SU-DHL-6 (cell line): ENCODE data around the gene FAM184B.
"Not testable (repeated sequence)": the region's sequence is repeated elsewhere in the genome, so short reads cannot be mapped to it uniquely, and the experiment has no call there.

ENCODE experiments used
- H2AFZ ChIP-seq: fragments of 200-600 bp; sonication (generic); 2 replicates; pipeline ENCODE4 v1.6.1; 2014; ENCODE audit warnings: low read depth, mild to moderate bottlenecking, moderate library complexity, mixed read lengths, antibody characterized with exemption, low read length; ENCODE audit not compliant: severe bottlenecking
- H3F3A ChIP-seq: fragments of 200-600 bp; shearing (Covaris generic); 2 replicates; pipeline ENCODE4 v1.6.0; 2016; ENCODE audit warnings: antibody characterized with exemption, mild to moderate bottlenecking; ENCODE audit not compliant: insufficient read depth
- H3K27ac ChIP-seq: fragments of 200-600 bp; sonication (generic); 2 replicates; pipeline ENCODE4 v1.5.1; 2016; ENCODE audit warnings: low read depth, mild to moderate bottlenecking, low read length, moderate library complexity, mixed read lengths
- H3K27me3 ChIP-seq: fragments of 200-600 bp; sonication (generic), shearing (Covaris generic); 2 replicates; pipeline ENCODE4 v1.6.0; 2014; ENCODE audit warnings: mild to moderate bottlenecking, low read length
- H3K36me3 ChIP-seq: fragments of 200-600 bp; sonication (generic); 2 replicates; pipeline ENCODE4 v1.6.1; 2014; ENCODE audit warnings: mild to moderate bottlenecking, low read length, mixed read lengths
- H3K4me2 ChIP-seq: fragments of 300-600, 200-600 bp; shearing (Covaris generic), sonication (generic); 2 replicates; pipeline ENCODE4 v1.6.0; 2014; ENCODE audit warnings: low read length, low read depth, mild to moderate bottlenecking; ENCODE audit not compliant: poor library complexity, severe bottlenecking
- H3K4me3 ChIP-seq: fragments of 200-600 bp; sonication (generic); 2 replicates; pipeline ENCODE4 v1.5.1; 2014; ENCODE audit warnings: antibody characterized with exemption, low read length, mild to moderate bottlenecking, mixed read lengths; ENCODE audit not compliant: insufficient read depth, poor library complexity, severe bottlenecking
- H3K79me2 ChIP-seq: fragments of 200-600 bp; sonication (generic); 2 replicates; pipeline ENCODE4 v1.6.1; 2014; ENCODE audit warnings: mild to moderate bottlenecking, low read length, moderate library complexity; ENCODE audit not compliant: insufficient read depth
- H3K9ac ChIP-seq: fragments of 200-600 bp; sonication (generic); 2 replicates; pipeline ENCODE4 v1.7.0; 2014; ENCODE audit warnings: mild to moderate bottlenecking, low read length
- H3K9me2 ChIP-seq: fragments of 200-600 bp; sonication (generic); replicated peaks from 2 replicates; pipeline ENCODE4 v1.6.1; 2014; ENCODE audit warnings: low read length; ENCODE audit not compliant: insufficient read depth
- H3K9me3 ChIP-seq: fragments of 200-600 bp; sonication (generic); 2 replicates; pipeline ENCODE4 v1.6.1; 2014; ENCODE audit warnings: low read length, mixed read lengths; ENCODE audit not compliant: insufficient read depth
- H4K20me1 ChIP-seq: fragments of 200-600 bp; sonication (generic); 2 replicates; pipeline ENCODE4 v1.6.1; 2014; ENCODE audit warnings: low read depth, mild to moderate bottlenecking, antibody characterized with exemption, low read length, moderate library complexity, mixed read lengths
- EZH2phosphoT487 ChIP-seq: fragments of 200-600 bp; sonication (generic), shearing (Covaris generic); conservative IDR thresholded peaks from 2 replicates; pipeline ENCODE4 v1.6.1; 2018; ENCODE audit warnings: mild to moderate bottlenecking, antibody characterized with exemption, low read length, moderate library complexity, mixed read lengths
- TF ChIP-seq, protein P1 (sequence below): fragments of 200-600 bp; sonication (generic); IDR thresholded peaks from one replicate; pipeline ENCODE4 v1.5.1; 2017; ENCODE audit warnings: antibody characterized with exemption, mild to moderate bottlenecking, low read length, moderate library complexity; ENCODE audit not compliant: insufficient read depth, poor library complexity, severe bottlenecking

FAM184B gene

DNA sequence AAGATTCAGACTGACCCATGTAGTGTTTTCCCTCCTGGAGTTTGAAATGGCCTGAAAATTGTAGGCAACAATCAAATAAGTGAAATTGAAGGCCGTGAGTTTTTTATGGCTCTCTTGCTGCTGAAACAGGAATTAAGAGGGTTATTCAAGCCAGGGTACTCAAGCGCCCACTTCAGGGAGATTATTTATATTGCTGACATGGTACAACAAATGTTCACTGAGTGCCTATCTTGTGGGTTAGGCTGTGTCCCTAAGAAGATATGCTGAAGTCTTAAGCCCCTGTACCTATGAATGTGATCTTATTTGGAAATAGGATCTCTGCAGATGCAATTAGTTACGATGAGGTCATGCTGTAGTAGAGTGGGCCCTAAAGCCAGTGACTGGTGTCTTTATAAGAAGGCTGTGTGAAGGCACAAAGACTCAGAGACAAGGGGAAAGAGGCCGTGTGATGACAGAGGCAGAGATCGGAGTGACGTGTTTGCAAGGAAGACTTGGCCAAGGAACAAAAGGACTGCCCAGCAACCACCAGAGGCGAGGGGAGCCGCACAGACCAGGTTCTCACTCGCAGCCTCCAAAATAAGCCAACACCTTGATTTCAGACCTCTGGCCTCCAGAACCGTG is 94.1 kb downstream of the FAM184B start:
- H3K4me2 ChIP-seq: no peak overlapping the region

DNA sequence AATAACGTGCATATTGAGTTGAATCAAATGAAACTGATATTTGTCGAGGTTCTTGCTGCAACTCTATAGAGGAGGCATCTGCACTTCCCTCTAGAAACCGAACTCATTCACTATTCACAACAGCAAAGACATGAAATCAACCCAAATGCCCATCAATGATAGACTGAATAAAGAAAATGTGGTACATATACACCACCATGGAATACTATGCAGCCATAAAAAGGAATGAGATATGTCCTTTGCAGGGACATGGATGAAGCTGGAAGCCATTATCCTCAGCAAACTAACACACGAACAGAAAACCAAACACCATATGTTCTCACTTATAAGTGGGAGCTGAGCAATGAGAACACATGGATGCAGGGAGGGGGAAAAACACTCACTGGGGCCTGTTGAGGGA is 96.8 kb downstream of the FAM184B start:
- H3K9ac ChIP-seq, H3K9me2 ChIP-seq, H3K4me2 ChIP-seq, H3F3A ChIP-seq, H3K27ac ChIP-seq, H2AFZ ChIP-seq, H4K20me1 ChIP-seq, H3K36me3 ChIP-seq, H3K27me3 ChIP-seq, H3K79me2 ChIP-seq, H3K4me3 ChIP-seq, H3K9me3 ChIP-seq: not testable (repeated sequence)

More for the DNA sequence above, 94.1 kb downstream of the FAM184B start:
- no peaks in the 10 kb centered on the region for H3K36me3 ChIP-seq
- H2AFZ ChIP-seq: no peak overlapping the region
- no peak for TF ChIP-seq EZH2phosphoT487
- TF ChIP-seq, protein P1, sequence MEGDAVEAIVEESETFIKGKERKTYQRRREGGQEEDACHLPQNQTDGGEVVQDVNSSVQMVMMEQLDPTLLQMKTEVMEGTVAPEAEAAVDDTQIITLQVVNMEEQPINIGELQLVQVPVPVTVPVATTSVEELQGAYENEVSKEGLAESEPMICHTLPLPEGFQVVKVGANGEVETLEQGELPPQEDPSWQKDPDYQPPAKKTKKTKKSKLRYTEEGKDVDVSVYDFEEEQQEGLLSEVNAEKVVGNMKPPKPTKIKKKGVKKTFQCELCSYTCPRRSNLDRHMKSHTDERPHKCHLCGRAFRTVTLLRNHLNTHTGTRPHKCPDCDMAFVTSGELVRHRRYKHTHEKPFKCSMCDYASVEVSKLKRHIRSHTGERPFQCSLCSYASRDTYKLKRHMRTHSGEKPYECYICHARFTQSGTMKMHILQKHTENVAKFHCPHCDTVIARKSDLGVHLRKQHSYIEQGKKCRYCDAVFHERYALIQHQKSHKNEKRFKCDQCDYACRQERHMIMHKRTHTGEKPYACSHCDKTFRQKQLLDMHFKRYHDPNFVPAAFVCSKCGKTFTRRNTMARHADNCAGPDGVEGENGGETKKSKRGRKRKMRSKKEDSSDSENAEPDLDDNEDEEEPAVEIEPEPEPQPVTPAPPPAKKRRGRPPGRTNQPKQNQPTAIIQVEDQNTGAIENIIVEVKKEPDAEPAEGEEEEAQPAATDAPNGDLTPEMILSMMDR: no peak
- H3K9me2 ChIP-seq: no peaks in the 10 kb centered on the region
- no peak overlapping the region for H3K9ac ChIP-seq
- no peak overlapping the region for H3K4me3 ChIP-seq
- H3K9me3 ChIP-seq: no peaks in the 10 kb centered on the region
- H3K27ac ChIP-seq: no peak overlapping the region
- no peaks in the 10 kb centered on the region for H4K20me1 ChIP-seq
- no peaks in the 10 kb centered on the region for H3F3A ChIP-seq
- no peaks in the 10 kb centered on the region for H3K79me2 ChIP-seq
- H3K27me3 ChIP-seq: no peaks in the 10 kb centered on the region

DNA sequence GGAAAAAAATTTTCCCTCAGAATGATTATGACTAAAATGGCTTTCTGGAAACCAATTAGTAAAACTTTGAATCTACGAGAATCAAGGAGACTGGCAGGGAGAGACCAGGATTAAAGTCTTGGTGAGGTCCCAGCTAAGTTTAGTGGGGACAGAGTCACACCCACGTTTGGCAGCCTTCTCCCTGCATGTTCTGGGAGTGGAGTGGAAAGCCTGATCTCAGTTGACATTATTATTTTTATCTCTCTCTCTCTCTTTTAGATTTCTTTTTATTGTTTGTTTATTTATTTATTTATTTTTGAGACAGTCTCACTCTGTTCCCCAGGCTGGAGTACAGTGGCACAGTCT is 99.2 kb downstream of the FAM184B start:
- no peaks in the 10 kb centered on the region for H4K20me1 ChIP-seq
- H3F3A ChIP-seq: no peaks in the 10 kb centered on the region
- H3K9ac ChIP-seq: no peak overlapping the region
- H3K4me2 ChIP-seq: no peak overlapping the region
- no peak overlapping the region for H2AFZ ChIP-seq
- TF ChIP-seq, protein P1: no peak
- TF ChIP-seq EZH2phosphoT487: no peak
- H3K36me3 ChIP-seq: no peaks in the 10 kb centered on the region
- H3K27ac ChIP-seq: no peak overlapping the region
- no peaks in the 10 kb centered on the region for H3K9me3 ChIP-seq
- H3K9me2 ChIP-seq: no peaks in the 10 kb centered on the region
- no peak overlapping the region for H3K4me3 ChIP-seq
- no peaks in the 10 kb centered on the region for H3K27me3 ChIP-seq
- no peaks in the 10 kb centered on the region for H3K79me2 ChIP-seq

DNA sequence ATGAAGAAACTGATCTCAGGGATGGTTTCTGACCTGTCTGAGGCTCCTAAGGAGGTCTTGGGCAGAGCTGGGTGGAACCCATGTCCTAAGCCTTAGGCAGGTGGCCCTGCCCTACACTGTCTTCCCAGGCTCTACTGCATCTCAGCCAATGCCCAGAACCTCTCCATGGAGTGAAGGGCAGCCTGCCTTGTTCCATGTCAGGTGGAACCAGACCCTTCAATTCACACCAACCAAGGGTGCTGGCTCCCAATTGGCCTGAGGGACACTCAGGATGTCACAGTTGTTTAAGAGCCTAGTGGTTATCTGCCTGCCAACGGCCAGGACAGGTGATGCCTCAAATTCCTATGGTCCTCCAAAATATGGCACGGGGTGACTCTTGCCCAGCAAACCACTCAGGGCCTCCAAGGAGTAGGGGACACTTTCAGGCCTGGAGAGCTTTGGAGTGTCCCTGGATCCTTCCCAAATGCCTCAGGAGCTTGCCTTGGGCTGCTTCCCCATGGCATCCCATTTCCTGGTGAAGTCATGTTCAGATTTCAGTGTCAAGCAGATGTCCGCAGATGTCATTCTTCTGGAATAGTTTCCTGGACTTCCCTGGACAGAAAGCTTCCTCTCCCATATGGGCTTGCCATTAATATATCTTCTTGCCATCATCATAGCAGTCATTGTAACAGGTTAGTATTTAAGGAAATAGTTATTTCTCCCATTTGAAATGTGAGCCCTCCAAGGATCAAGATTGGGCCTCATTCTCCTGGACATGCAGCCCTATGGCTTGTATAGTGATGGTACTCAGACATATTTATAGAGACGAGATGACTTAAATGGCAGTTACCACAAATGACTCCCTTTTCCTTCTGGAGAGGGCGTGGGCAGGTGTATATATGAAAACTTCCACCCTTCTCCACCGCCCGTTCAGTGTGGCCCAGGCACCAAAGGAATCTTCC is 99.9 kb downstream of the FAM184B start:
- Histone ChIP-seq H2AFZ (no peak overlapping the region), H4K20me1 (no peaks in the 10 kb centered on the region), H3K4me2 (no peak overlapping the region), H3K36me3 (no peaks in the 10 kb centered on the region), H3K27me3 (no peaks in the 10 kb centered on the region), H3K27ac (no peak overlapping the region), H3K9ac (no peak overlapping the region), H3K79me2 (no peaks in the 10 kb centered on the region), H3K9me3 (no peaks in the 10 kb centered on the region), H3K4me3 (no peak overlapping the region), H3F3A (no peaks in the 10 kb centered on the region), H3K9me2 (no peaks in the 10 kb centered on the region)
- no peak for TF ChIP-seq EZH2phosphoT487
- TF ChIP-seq, protein P1: no peak
